ENCODE data around the gene NAA80.
"Not testable (repeated sequence)": the region's sequence is repeated elsewhere in the genome, so short reads cannot be mapped to it uniquely, and the experiment has no call there.

The NAA80 gene

DNA sequence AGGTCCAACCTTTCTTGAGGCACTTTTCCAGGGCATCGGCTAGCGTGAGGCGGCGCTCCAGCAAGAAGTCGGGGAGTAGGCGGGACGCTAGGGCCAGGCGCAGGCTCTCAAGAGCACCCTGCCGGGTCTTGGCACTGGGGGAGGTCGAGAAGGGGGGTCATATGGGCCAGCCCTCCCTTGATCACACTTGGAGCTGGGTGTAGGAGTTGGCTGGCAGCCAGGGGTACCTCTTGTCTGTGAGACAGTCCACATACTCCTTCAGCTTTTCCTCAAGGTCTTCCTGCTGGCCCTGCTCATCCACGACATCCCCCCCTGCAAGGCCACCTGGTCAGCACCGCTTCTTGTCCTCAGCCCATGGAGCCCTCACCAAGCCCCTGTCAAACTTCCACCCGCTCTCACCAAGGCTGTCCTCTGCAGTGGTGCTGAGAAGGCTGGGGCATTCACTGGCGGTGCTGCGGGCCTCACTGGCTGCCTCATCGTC, 9.0 kb downstream of the NAA80 start:
- DNase-seq (ENCODE audit: low read depth in 2 of 2): no peak

- DNase-seq (ENCODE audit: low read depth in 2 of 2): no peak
These were observed 10.1 kb downstream of the NAA80 start for GRCh38 chr3:50289130-50289529.

- no peak for DNase-seq (ENCODE audit: low read depth in 2 of 2)
These were observed 10.7 kb downstream of the NAA80 start for GRCh38 chr3:50288387-50289007.

- no peak for DNase-seq (ENCODE audit: low read depth in 2 of 2)
These were observed 11.9 kb downstream of the NAA80 start for GRCh38 chr3:50287262-50287661.

- no peak for DNase-seq (ENCODE audit: low read depth in 2 of 2)
These were observed 12.6 kb downstream of the NAA80 start for GRCh38 chr3:50286322-50287227.

DNA sequence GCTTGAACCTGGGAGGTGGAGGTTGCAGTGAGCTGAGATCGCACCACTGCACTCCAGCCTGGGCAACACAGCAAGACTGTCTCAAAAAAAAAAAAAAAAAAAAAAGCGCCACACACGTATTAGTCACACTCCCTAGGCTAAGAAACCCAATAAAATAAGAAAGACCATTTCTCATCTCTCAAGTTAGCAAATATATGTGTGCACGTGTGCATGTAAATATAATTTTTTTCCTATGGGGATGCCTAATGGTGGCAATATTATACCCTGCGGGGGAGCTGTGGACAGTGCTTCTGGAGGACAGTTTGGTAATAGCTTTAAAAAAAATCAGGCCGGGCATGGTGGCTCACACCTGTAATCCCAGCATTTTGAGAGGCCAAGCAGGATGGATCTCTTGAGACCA, 15.1 kb downstream of the NAA80 start:
- DNase-seq (ENCODE audit: low read depth in 2 of 2): not testable (repeated sequence)

DNA sequence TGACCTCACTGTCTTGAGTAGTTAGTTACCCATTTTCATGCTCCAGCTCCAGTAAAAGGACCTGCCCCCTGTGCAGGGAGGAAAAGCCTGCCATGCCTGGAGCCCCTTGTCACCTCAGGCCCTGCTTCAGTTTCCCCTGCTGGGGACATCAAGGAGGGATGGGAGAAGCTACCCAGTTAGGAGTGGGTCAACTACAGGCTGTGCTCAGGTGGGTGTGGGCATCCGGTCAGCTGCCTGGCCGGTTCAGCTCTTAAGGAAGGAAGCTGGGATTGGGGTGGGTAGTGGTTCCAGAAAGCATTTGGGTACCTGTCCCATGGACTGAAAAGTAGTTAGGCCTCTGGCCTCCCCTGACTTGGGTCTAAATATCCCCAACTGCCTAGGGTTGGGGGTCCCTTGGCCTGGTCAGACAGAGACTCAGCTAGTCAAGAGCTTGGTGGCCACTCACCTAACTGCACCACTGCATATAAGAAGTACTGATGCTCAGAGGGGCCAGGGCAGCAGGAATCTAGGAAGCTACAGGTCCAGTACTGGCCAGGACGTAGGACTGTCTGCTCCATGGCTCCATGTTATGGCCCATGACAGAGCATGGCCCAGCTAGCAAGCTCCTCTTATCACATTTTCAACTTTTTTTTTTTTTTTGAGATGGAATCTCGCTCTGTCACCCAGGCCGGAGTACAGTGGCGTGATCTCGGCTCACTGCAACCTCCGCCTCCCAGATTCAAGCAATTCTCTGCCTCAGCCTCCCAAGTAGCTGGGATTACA, 19.8 kb downstream of the NAA80 start:
- DNase-seq (ENCODE audit: low read depth in 2 of 2): no peak

GRCh38 chr3:50278880-50279224, 20.4 kb downstream of the NAA80 start, which contains the start of gene LSMEM2:
Gene LSMEM2, plus strand, starts transcription at chr3:50279087. Its CDS starts 27 bp downstream, at chr3:50279114.
- no peak for DNase-seq (ENCODE audit: low read depth in 2 of 2)

DNA sequence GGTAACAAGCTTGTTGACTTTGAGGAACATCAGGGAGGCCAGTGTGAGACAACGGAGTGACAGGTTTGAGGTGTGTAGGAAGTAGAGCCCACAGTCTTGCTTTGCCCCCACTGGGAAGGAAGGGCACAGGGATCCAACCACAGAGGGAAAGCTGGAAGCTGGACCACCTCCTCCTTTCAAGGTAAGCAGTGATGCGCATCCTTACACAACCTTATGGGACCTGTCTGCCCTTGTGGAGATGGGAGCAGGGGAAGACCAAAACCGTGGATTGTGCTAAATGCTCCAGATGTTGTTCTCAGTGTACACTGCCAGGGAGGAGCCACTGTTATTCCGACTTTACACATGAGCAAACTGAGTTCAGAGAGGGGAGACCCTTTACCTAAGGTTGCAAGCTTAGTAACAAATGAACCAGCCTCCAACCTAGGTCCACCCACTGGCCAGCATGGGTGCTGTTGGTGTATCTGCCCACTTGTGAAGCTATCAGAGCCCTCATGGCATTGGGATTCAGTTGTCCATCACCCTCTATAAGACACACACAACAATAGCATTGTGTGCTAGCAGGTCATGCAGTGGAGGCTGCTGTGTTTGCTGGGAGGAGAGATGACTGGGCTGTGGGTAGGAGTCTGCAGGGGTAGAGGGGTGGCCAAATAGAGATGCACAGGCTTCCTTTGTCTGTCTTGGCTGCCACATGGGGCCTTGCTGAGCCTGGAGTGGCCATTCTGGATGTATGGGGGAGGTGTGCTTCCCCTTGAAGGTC, 20.9 kb downstream of the NAA80 start:
- DNase-seq (ENCODE audit: low read depth in 2 of 2): no peak

- no peak for DNase-seq (ENCODE audit: low read depth in 2 of 2)
These were observed 22.5 kb downstream of the NAA80 start for GRCh38 chr3:50276762-50277101.

- no peak for DNase-seq (ENCODE audit: low read depth in 2 of 2)
These were observed 23.0 kb downstream of the NAA80 start for GRCh38 chr3:50275996-50276761.

- no peak for DNase-seq (ENCODE audit: low read depth in 2 of 2)
These were observed 23.8 kb downstream of the NAA80 start for GRCh38 chr3:50275141-50275995.

GRCh38 chr3:50274371-50275104, 24.7 kb downstream of the NAA80 start:
- DNase-seq (ENCODE audit: low read depth in 2 of 2): peak; percentile 40 to 78

- no peak for DNase-seq (ENCODE audit: low read depth in 2 of 2)
These were observed 25.5 kb downstream of the NAA80 start for GRCh38 chr3:50273689-50274065.

- DNase-seq (ENCODE audit: low read depth in 2 of 2): peak; percentile 86 to 93
These were observed 26.1 kb downstream of the NAA80 start for GRCh38 chr3:50272911-50273688.

- DNase-seq (ENCODE audit: low read depth in 2 of 2): not testable (repeated sequence)
These were observed 26.7 kb downstream of the NAA80 start for GRCh38 chr3:50272538-50272910.

GRCh38 chr3:50271314-50271936, 27.8 kb downstream of the NAA80 start:
- DNase-seq (ENCODE audit: low read depth in 2 of 2): no peak
